Mammary epithelial cell (primary cell): ENCODE measurements around the gene CDIP1.

Experiments used
- CTCF ChIP-seq, 2 donors: IDR thresholded peaks in 1 of 2; conservative IDR thresholded peaks in 1 of 2; 2 replicates each; pipeline ENCODE4 v1.5.1; 2011 to 2012; ENCODE audit warnings: inconsistent platforms in 2 of 2, low read length in 2 of 2, mild to moderate bottlenecking in 2 of 2, control low read depth in 1 of 2, low read depth in 1 of 2; ENCODE audit not compliant: insufficient read depth in 1 of 2; ENCODE audit errors: extremely low read depth in 1 of 2
- EZH2 ChIP-seq: IDR thresholded peaks from 2 replicates; pipeline ENCODE4 v1.6.1; 2012; ENCODE audit warnings: low read length, inconsistent platforms, borderline replicate concordance

GRCh38 chr16:4564661-4565267, 26.2 kb upstream of the CDIP1 start:
- TF ChIP-seq CTCF (conservative IDR thresholded peaks at IDR 0.05 in 1 of 2, IDR thresholded peaks at IDR 0.05 in 1 of 2; ENCODE audit: extremely low read depth in 1 of 2, insufficient read depth in 1 of 2, low read depth in 1 of 2, low read length in 2 of 2) (no peak), EZH2 (no peak)
